ENCODE measurements around the gene ATXN1. TPM values are rescaled to one million over a fixed set of nuclear protein-coding genes. Genes with fewer than 3 reads are reported as not detected.

ATXN1 gene
- total RNA-seq, 1 experiment from 2014 or later: 27.0 TPM

DNA sequence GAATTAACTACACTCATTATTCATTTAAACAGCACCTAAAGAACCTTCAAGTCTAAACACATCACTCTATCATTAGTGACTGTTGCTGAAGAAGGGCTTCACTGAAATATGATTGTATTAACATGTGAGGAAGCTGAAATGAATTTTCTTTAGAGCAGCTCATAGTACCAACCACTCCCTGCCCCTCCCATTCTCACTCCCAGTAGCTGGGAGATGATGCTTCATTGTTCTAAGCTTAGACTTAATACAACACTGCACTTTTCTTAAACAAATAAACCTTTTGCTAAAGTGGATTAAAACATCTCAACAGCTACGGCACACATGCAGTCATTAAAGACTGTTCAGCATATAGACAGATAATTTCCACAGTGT lies 63.1 kb downstream of the ATXN1 start:
- no peaks in the 10 kb centered on the region for H3K9me2 ChIP-seq (replicated peaks; ENCODE audit: low read length)
- no peak overlapping the region for H3K4me2 ChIP-seq (ENCODE audit: low read length)
- no peaks in the 10 kb centered on the region for H4K20me1 ChIP-seq (ENCODE audit: low read length)
- intact Hi-C loops (cut with micrococcal nuclease): no loop called here
- H3K27me3 ChIP-seq (ENCODE audit: low read length): no peaks in the 10 kb centered on the region
- ChIA-PET CTCF (no interaction called here), POLR2A (ENCODE audit: unreplicated experiment) (no interaction called here)
- no peaks in the 10 kb centered on the region for H3K9me3 ChIP-seq (ENCODE audit: low read length)
- H3K4me1 ChIP-seq (ENCODE audit: insufficient read depth, low read length): peaks cover 21% of the 10 kb centered on the region
- peak; percentile 67 for ATAC-seq
- H3K27ac ChIP-seq (ENCODE audit: low read length): no peak overlapping the region
- H3F3A ChIP-seq (ENCODE audit: low read length, unreplicated experiment): no peaks in the 10 kb centered on the region
- no peaks in the 10 kb centered on the region for H3K36me3 ChIP-seq (ENCODE audit: low read depth, low read length)
- no peak overlapping the region for H3K9ac ChIP-seq (ENCODE audit: low read length)
- H2AFZ ChIP-seq (ENCODE audit: low read length): no peak overlapping the region
- no TSS peak for BruUV-seq (replicated peaks)
- H3K79me2 ChIP-seq (ENCODE audit: low read length): peaks cover 26% of the 10 kb centered on the region; the same call in 1 of the 2 replicates
- no peak for TF ChIP-seq EZH2 (IDR thresholded peaks at IDR 0.05; ENCODE audit: low read length, unreplicated experiment)
- TF ChIP-seq, protein P1, sequence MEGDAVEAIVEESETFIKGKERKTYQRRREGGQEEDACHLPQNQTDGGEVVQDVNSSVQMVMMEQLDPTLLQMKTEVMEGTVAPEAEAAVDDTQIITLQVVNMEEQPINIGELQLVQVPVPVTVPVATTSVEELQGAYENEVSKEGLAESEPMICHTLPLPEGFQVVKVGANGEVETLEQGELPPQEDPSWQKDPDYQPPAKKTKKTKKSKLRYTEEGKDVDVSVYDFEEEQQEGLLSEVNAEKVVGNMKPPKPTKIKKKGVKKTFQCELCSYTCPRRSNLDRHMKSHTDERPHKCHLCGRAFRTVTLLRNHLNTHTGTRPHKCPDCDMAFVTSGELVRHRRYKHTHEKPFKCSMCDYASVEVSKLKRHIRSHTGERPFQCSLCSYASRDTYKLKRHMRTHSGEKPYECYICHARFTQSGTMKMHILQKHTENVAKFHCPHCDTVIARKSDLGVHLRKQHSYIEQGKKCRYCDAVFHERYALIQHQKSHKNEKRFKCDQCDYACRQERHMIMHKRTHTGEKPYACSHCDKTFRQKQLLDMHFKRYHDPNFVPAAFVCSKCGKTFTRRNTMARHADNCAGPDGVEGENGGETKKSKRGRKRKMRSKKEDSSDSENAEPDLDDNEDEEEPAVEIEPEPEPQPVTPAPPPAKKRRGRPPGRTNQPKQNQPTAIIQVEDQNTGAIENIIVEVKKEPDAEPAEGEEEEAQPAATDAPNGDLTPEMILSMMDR (conservative IDR thresholded peaks at IDR 0.05; ENCODE audit: low read depth, low read length): no peak
- TF ChIP-seq EZH2phosphoT487 (IDR thresholded peaks at IDR 0.05; ENCODE audit: borderline replicate concordance, low read length): no peak
- no peak for DNase-seq
- H3K4me3 ChIP-seq (ENCODE audit: low read length): no peak overlapping the region

DNA sequence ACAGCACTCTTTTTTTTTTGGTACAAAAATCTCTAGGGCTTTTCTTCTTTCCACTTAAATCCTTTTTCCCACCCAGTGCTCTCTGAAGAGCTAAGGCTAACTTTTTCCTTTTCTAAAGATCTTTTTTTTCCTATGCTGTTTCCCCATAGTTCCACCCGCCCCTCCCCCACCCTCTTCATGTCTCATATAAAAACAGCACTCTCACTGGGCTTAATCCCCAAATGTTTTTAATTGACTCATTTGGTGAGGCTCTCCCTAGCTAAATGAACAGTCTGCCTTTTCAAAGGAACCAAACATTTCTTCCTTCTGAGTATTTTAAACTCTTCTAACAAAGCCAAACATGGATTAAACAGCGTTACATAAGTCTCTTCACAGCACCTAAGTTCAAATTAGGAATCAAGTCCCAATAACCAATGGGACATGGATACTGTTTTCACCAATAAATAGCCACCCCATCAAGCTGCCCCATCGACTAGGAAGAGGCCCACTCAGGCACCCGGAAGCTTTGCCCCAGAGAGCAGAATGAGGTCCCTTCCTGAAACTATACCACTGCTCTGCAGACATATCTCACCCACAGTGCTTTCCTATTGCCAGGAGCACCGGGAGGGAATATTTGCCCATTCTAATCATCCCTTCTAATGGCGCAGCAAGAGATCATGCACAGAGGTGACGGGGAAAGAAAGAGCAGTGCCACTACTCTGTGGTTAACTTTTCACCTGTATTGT lies 63.7 kb downstream of the ATXN1 start:
- Histone ChIP-seq H4K20me1 (ENCODE audit: low read length) (no peaks in the 10 kb centered on the region), H3K9ac (ENCODE audit: low read length) (no peak overlapping the region), H3K4me1 (ENCODE audit: insufficient read depth, low read length) (peaks cover 21% of the 10 kb centered on the region), H3K9me2 (replicated peaks; ENCODE audit: low read length) (no peaks in the 10 kb centered on the region), H3K27me3 (ENCODE audit: low read length) (no peaks in the 10 kb centered on the region), H3K4me2 (ENCODE audit: low read length) (no peak overlapping the region), H3K9me3 (ENCODE audit: low read length) (no peaks in the 10 kb centered on the region), H2AFZ (ENCODE audit: low read length) (no peak overlapping the region), H3K27ac (ENCODE audit: low read length) (no peak overlapping the region), H3K4me3 (ENCODE audit: low read length) (no peak overlapping the region), H3F3A (ENCODE audit: low read length, unreplicated experiment) (no peaks in the 10 kb centered on the region), H3K36me3 (ENCODE audit: low read depth, low read length) (no peaks in the 10 kb centered on the region), H3K79me2 (ENCODE audit: low read length) (peaks cover 31% of the 10 kb centered on the region; the same call in 1 of the 2 replicates)
- no TSS peak for BruUV-seq (replicated peaks)
- ATAC-seq (no peak), DNase-seq (no peak)
- TF ChIP-seq, protein P1 (conservative IDR thresholded peaks at IDR 0.05; ENCODE audit: low read depth, low read length): no peak
- no peak for TF ChIP-seq EZH2phosphoT487 (IDR thresholded peaks at IDR 0.05; ENCODE audit: borderline replicate concordance, low read length)
- no peak for TF ChIP-seq EZH2 (IDR thresholded peaks at IDR 0.05; ENCODE audit: low read length, unreplicated experiment)
- ChIA-PET CTCF (no interaction called here), POLR2A (ENCODE audit: unreplicated experiment) (no interaction called here)
- intact Hi-C loops (cut with micrococcal nuclease): no loop called here

DNA sequence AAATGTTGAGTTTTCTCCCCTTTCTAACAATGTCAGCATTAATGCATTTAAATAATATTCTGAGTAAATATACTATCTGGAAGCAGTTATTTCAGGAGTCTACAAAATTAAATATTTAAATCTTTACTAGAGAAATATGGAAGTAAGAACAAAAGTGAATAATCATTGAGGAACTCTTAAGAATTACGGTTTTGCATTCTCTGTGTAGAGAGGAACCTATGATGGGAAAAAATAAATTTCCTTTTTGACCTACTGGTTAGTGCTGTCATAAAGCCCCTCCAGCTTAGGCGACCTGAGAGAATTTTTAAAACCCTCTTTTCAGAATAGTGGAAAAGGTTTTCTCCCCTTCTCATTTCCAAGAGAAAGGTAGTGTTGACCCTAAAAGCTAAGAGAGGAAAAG lies 64.8 kb downstream of the ATXN1 start:
- Histone ChIP-seq H3K9ac (ENCODE audit: low read length) (no peak overlapping the region), H4K20me1 (ENCODE audit: low read length) (no peaks in the 10 kb centered on the region), H3F3A (ENCODE audit: low read length, unreplicated experiment) (peaks cover under 1% of the 10 kb centered on the region), H3K9me3 (ENCODE audit: low read length) (no peaks in the 10 kb centered on the region), H3K4me2 (ENCODE audit: low read length) (no peak overlapping the region), H3K79me2 (ENCODE audit: low read length) (peaks cover 32% of the 10 kb centered on the region; the same call in 1 of the 2 replicates), H3K36me3 (ENCODE audit: low read depth, low read length) (no peaks in the 10 kb centered on the region), H3K27ac (ENCODE audit: low read length) (no peak overlapping the region), H3K27me3 (ENCODE audit: low read length) (no peaks in the 10 kb centered on the region), H3K4me3 (ENCODE audit: low read length) (no peak overlapping the region), H2AFZ (ENCODE audit: low read length) (no peak overlapping the region), H3K4me1 (ENCODE audit: insufficient read depth, low read length) (peaks cover 24% of the 10 kb centered on the region), H3K9me2 (replicated peaks; ENCODE audit: low read length) (no peaks in the 10 kb centered on the region)
- ChIA-PET POLR2A (ENCODE audit: unreplicated experiment) (no interaction called here), CTCF (no interaction called here)
- DNase-seq: no peak
- no peak for ATAC-seq
- no TSS peak for BruUV-seq (replicated peaks)
- no peak for TF ChIP-seq EZH2phosphoT487 (IDR thresholded peaks at IDR 0.05; ENCODE audit: borderline replicate concordance, low read length)
- TF ChIP-seq, protein P1 (conservative IDR thresholded peaks at IDR 0.05; ENCODE audit: low read depth, low read length): no peak
- TF ChIP-seq EZH2 (IDR thresholded peaks at IDR 0.05; ENCODE audit: low read length, unreplicated experiment): no peak
- intact Hi-C loops (cut with micrococcal nuclease): no loop called here

Data from PC-3 (cell line).